Activated naive CD4-positive, alpha-beta T cell treated with Interleukin-2 at 50 U/mL for 16 hours (primary cell): ENCODE measurements around the gene SND1.

Experiments
- DNase-seq: peaks from one replicate; pipeline ENCODE4 v3.0.0-alpha.2; 2020

The SND1 gene

DNA sequence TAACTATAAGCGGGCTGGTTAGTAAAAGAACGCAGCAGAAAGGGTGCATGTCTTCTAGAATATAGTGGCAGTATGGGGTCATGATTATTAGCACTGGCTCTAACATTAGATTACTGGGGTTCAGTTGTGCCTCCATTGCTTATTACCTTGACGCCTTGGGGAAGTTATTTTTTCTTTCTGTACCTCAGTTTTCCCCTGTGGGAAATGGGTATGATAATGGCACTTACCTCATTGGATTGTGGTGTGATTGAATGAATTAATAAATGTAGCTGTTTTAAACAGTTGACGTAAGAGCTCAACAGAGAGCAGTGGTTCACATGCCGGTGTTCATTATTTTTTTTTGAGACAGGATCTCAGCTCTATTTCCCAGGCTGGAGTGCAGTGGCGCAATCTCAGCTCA lies 262.7 kb downstream of the SND1 start:
- no peak for DNase-seq

DNA sequence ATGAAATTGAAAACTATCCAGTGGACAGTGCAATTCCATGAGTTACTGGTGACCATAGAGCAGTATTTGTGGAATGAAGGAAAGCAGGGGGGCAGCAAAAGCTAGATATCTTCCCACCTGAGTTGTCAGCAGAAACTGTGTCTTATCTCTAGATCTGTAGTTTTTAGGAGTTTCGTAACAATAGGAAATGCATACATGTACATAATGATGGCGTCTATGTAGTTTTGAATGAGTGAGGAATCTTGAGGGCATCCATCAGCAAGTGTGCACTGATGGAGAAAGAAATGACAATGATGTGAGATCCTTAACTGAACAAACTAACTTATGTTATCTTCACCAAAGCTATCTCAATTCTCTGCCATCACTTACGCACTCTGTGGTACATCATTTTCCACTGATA lies 264.7 kb downstream of the SND1 start:
- DNase-seq, result no peak

DNA sequence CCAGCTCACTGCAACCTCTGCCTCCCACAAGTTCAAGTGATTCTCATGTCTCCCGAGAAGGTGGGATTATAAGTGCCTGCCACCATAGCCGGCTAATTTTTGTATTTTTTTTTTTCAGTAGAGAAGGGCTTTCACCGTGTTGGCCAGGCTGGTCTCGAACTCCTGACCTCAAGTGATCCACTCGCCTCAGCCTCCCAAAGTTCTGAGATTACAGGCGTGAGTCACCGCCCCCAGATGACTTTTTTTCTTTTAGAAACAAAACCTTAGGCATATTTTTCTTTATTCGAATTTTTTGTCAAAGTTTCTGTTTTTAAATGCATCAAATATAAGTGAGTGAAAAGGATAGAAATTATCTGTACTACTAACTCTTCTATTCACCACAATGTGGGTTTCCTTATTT lies 266.1 kb downstream of the SND1 start:
- no peak for DNase-seq

DNA sequence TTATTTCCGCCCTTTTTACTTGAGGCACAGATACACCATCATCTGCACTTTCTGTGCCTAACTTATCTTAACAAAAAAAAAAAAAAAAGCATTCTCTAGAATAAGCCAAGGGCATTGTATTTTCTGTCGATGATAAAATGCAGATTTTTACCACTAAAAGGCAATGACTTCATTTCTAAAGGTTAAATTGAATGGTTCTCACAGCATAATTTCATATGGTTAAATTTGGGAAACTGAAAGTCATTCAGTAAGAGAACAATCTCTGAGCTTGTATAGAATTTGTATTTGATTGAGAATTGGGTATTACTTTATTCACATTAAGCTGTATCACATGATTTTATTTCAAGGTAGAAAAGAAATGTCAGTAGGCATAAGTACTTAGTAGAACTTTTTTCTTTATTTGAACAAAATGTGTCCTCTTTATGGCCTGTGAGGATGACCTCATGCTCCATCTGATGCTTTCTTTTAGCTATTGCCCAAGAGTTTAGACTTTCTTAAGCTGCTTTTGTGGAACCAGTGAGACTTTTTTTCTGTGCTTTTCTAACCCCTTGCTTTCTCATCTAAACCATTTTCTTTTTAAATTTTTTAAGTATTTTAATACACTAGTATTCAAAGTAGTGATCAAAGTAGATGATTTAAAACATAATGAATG lies 268.9 kb downstream of the SND1 start:
- no peak for DNase-seq

DNA sequence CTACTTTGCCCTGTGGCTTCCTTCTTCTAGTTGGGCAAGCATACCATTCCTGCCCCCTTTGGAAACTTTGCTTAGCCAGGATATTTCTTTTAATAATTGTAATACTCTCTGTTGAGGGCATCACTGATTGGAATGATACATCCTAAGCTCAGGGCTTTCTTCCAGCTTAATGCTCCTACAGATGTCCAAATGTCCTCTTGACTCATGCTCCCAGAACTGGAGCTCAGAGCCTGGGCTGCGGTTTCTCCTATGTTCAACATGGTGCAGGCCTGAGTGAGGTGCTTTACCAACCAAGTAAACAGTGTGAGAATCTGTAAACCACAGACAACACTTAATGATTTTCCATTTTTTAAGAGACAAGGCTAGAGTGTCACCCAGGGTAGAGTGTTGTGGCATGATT lies 270.7 kb downstream of the SND1 start:
- no peak for DNase-seq

DNA sequence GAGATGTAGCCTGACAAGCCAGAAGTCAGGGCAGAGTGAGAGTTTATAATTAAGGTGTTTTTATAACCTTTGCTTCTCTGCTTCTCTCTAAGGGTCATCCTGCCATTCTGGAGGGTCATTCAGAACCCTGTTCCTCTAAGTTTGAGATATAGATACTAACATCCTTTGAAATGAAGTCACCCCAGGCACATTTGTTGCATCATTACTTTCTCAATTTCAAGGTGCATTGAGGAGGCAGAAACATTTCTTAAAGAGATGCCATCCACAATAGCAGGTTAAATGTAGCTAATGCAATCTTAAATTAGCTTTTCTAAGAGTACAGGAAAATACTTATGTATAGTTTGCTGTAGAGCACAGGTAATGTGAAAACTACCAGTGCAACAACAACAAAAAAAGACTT lies 272.9 kb downstream of the SND1 start:
- DNase-seq, result no peak

DNA sequence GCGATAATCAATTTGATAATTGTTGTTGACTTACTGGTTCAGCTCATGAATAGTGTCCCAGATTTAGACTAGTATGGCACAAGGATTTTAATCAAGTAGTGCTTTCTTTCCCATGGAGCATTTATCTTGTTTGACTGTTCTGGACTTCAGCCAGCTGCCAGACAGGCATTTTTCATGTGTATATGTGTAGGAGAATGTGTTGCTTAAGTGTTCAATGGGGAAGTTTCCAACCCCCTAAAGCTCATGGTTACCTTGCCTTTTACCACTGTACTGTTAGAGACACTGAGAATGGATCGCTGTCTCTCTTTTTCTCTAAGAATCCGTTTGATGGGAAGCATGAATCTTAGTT lies 275.3 kb downstream of the SND1 start:
- DNase-seq, result no peak

DNA sequence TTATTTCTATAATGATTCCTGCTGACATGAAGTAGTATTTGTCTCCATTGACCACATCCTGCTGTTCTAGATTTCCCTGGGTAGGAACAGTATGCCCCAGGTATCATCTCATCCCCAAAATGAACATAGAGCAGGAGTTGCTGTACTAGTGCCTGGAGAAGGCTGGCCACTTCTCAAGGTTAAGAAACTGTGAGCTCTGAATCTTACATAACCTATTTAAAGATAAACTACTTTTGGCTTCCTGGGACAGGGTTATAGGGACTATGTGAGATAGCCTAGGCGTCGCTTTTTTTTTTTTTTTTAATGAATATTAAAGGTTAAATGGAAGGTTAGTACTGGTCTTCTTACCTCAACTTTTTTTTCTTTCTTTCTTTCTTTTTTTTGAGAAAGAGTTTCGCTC lies 276.2 kb downstream of the SND1 start:
- no peak for DNase-seq

DNA sequence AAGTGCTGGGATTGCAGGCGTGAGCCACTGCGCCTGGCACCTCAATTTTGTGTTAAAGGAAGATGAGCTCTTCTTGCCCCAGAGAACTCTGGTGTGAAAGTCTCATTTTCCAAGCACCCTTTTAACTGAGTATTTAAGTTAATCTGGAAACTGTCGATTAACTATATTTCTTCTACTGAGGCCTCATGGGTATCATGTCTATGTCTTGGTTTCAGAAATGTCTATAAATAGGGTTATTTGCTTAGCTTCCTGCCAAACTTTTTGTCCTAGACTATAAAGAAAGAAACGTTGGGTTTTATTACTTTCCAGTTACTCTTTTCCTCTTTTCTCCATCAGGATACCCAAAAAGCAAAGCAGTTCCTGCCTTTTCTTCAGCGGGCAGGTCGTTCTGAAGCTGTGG lies 276.9 kb downstream of the SND1 start:
- no peak for DNase-seq

DNA sequence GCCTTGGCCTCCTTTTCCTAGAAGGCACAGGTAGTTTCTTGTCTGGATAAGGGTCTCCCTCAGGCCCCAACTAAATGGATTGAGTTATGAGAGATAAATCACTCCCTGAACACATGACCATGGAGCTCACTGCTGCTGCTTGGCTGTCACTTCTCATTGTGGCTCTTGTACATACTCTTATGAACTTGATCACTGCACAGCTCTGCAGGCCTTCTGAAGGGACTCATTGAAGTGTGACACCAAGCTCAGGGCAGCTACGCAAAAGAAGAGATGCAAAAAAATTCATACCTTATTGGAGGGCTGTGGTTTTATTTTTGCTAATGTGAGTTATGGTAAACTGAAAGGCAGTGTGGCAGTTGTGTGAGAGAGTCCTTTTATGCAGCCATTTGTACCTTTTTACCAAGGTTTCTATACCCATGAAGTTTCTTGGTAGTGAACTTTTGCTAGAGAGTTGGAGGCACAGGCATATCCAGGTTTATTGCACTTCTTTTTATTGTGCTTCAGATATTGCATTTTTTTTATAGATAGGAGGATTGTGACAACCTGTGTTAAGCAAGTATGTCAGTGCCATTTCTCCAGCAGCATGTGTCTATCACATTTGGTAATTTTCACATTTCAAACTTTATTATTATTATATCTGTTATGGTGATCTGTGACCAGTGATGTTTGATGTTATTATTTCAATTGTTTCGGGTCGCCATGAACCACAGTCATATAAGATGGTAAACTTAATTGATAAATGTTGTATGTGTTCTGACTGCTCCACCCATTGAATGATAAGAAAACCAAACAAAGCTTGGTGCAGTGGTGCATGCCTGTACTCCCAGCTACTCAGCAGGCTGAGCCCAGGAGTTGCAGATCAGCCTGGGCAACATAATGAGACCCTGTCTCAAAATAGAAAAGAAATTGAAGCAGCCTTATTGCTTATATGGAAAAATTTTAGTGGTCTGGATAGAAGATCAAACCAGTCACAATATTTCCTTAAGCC lies 278.6 kb downstream of the SND1 start:
- no peak for DNase-seq

DNA sequence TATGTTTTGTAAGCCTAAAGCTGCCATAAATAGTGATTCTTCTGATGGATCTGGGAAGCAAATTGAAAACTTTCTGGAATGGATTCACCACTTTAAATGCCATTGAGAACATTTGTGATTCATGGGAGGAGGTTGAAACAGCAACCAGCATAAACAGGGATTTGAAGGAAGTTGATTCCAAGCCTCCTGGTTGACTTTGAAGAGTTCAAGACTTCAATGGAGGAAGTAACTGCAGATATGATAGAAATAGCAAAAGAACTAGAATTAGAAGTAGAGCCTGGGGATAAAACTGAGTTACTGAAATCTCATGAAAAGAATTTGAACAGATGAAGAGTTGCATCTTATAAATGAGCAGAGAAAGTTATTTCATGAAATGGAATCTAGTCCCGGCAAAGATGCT lies 280.1 kb downstream of the SND1 start:
- no peak for DNase-seq

DNA sequence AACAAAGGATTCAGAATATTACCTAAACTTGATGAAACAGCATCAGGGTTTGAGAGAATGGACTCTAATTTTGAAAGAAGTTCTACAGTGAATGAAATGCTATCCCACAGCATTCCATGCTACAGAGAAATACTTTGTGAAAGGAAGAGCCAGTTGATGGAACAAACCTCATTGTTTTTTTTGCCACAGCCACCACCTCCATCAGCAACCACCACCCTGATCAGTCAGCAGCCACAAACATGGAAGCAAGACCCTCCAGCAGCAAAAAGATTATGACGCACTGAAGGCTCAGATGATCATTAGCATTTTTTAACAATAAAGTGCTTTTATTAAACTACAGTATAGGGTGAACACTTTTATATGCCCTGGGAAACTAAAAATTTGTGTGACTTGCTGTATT lies 280.5 kb downstream of the SND1 start:
- DNase-seq, result no peak

DNA sequence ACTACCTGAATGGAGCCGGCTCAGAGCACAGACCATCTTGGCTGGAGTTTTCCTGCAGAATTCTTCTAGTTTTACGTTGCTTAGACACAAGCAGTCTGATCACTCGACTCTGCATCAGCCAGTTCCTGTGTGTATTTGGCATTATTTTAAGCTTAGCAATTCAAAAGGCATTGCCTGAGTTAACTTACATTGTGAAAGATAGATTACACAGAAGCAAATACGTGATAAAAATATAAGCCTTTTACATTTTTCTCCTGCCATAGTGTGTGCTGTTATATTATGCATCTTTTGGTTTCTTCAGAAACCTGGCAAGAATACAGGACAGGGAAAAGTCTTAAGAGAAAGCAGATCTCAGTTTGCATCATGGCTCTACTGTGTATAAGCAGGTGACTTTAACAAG lies 281.2 kb downstream of the SND1 start:
- DNase-seq, result no peak

DNA sequence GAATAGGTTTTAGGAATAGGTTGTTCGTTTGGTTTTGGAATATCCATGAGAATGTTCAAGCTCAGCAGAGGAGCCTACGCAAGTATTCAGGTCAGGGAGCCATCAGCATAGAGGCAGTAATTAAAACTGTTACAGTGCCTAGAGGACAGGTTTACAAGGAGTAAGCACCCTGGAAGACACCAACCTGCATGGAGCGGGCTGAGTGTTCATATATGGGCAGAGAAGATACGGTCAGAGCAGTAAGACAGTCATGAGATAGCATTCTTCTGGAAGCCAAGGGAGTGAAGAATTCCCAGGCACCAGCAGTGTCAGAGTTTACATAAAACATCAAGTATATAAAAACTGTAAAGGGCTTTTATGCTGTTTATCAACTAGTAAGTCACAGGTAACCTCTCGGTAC lies 282.7 kb downstream of the SND1 start:
- DNase-seq, result no peak

DNA sequence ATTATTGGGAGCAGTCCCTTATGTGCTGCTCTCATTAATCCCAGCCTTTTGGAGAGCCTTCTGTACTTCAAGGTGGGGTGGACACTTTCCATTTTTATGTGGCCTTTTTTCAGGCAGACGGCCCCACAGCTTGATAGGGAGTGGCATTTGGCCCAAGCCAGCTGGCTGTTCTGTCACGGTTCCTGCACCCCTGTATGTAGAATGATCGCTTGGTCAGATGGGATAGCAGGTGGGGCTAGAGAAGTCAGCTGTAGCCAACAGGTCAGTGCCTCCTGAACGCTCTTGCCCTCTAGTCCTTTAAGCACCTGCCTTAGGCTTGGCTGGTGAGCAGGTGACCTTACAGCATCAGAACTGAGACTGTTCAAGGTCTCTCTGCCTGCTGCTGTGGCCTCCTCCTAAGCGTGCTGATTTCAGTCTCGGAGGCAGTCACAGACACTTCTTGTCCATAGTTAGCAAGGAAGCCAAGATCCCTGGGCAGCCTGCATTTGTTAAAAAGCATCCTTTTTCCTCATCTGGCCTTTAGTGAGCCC lies 283.9 kb downstream of the SND1 start:
- DNase-seq, result no peak

DNA sequence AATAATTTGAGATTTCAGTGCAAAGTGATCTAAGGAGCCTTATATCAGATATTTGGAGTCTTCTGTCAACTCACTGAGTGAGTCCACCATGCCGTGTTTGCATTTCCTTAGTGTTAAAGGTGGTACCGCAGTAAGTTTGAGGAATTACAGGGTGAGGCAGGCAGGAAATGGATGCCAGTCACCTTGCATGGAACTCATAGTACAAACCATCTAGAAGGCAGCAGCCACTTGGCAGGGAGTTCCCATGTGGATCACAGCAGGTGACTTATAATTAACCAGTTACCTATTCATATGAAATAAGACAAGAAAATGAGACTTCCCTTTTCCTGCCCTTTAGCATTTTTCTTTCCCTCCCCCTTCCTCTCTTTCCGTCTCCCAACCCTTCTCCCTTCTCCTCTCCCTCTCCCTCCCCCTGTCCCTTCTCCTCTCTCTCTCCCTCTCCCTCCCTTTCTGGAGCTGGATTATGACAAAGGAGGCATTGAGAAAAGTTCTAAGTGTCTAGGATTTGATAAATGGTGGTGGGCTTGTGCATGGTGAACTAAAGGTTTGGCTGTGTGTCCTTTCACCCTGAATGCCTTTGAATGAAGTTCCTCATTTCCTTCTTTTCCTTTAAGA lies 285.2 kb downstream of the SND1 start:
- DNase-seq, result no peak

DNA sequence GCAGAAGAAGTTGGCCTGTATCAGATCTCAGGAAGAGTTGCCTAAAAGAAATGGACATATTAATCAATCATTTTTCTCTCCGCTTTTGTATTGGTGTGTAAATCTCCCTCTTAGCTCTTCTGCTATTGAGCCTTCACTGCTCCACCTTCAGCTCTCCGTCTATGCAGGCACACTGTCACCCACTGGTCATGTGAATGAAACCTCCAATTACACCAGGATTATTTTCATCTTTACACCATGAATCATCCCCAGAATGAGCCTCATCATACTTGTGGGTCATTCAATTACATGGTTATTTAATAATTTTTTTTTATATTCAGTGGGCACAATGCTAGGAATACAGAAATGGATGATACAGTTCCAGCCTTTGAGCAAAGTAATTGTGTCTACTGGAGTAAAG lies 286.6 kb downstream of the SND1 start:
- DNase-seq, result no peak

DNA sequence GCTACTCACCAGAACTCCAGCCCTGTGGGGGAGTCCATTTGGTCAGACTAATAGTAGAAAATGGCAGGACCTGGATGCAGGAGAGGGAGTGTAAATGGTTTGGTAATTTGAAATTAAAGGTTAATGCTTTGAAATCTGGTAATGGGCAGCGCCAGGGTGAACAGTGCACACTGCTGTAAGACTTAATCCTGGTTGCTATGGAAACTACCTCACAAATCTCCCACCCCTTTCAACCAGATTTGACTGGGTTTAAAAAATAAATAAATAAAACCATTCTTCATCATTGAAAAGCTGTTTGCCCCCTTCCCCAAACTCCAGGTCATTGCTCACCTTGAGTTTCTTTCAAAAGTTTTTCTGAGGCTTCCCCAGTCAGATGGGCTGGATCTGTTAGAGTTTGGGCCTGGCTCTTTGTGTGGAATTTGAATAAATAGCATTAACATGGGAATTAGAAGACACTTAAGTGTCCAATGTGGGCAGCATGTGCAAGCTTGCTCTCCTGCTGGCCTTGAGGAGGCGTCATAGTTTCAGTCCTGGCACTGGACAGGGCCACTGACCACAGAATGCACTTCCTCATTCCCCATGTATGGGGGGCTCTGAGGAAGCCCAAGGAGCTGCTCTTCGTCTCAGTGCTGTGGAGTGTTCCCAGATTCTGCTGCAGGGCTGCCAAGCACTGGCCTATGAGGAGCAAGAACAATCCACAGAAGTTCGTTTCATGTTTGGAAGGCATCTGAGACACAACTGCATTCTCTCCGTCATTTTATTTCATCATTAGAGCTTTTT lies 288.6 kb downstream of the SND1 start:
- DNase-seq, result no peak

DNA sequence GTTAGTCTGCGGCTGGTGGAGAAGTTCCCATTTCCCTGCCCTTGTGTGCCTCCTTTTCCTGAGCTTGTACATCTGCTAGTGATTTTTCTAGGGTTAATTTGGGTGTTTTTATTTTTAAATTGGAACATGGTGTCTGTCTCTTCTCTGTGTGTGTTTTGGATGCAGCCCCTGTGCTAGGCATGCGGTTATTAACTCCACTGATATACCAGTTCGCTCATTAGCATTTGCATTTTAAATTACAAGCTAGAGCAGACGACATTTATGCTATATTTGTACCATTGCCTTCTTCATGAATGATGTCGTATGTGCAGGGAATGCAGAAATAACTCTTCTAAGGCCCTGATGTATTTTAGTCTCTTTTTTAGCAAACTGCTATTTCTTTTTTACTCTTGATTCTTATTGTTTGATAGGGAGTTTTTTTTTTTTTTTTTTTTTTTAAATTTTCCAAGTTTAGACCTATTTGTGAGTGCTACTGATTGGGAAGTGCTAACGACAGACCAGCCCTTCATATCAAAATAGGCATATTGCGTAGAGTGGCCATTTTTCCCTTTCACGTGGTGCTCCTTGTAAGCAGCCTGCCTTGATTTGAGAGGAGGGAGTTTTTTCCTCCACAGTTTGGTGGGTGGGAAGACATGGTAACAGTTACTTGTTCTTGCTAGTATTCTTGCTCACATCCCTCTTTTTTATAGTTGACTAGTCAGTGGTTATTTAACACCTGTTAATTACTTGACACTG lies 289.6 kb downstream of the SND1 start:
- DNase-seq, result no peak

DNA sequence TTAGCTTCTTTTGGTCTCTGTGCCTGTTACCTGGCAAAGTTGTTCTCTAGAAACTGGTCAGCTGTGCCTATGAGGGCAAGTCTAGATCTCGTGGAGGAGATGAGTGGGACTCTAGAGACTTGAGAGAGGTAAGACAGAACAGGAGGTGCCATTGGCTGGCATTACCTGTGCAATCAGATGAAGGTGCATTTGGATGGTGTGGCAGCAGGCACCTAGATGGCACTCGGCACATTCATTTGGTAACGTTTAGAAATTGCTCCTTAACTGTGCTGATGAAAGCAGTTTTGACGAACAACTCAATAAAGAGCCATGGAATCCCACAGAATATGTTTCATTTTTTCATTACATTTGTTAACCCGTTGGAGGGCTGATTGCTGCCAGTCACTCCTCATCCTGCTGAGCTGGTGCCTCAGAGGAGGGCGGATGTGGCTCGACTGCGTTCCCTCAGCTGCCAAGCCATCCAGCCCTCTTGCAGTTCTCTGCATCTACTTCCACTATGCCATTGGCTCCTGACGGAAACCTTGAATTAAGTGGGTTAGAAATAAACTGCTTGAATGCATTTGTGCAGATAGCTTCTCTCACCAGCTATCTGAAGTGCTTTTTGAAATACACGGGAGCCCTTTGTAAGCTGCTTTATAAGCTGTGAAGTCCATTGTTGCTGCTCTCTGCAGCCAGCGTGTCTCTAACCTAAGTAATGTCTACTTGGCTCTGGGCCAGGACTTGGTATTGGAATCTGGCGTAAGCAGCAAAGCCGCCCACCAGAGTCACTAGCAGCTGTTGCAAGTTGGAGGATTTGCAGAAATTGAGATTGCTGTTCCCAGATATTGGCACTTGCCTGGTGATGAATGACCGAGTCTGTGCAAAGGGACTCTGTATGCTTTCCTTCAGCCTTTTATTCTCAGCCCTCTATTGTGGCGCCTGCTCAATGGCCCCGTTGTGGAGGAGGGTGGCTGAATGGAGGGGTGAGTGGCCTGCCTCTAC lies 291.8 kb downstream of the SND1 start:
- DNase-seq, result no peak

DNA sequence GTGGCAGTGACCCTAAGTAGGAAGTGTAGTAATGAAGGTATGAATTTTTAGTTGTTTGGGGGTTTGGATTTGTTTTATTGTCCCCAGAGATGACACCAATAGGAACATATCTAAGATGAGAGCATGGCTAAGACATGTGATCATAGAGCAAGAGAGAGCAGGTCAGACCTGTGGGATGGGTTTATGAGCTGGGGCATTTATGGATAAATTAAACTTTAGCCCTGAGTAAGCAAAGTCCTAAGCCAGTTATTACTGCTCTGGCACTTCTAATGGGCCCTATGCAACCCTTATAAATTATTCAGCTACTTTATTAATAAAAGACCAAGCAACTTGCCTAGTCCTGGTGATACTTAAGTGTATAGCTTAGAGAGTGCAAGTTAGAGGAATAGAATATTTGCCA lies 294.1 kb downstream of the SND1 start:
- DNase-seq, result no peak
